ENCODE data around the gene PDCD1LG2.

The PDCD1LG2 gene

DNA sequence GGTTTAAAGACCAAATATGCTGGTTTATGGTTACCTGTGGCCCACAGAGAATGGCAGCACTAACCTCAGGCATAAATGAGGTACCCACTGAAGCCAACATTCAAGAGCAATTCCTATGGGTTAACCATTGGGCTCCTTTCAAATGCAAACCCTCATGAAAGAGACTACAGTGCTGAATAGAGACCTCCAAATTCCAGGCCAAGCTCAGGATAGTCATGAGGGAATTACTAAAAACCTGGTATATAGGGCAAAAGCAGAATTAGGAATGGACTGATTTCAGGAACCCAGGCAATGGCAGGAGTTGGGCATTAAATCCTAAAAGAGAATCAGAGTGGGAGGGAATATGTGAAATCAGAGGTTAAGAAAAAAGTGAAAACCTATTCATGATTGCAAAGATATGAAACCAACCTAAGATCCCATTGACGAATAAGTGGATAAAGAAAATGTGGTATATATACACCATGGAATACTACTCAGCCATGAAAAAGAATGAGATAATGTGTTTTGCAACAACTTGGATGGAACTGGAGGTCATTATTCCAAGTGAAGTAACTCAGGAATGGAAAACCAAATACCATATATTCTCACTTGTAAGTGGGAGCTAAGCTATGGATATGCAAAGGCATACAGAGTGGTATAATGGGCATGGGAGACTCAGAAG is 51.6 kb downstream of the PDCD1LG2 start:
- DNase-seq (ENCODE audit: low read depth) = no peak
- no peak overlapping the region for H3K4me3 ChIP-seq (ENCODE audit: low read length)
- TF ChIP-seq, protein P1, sequence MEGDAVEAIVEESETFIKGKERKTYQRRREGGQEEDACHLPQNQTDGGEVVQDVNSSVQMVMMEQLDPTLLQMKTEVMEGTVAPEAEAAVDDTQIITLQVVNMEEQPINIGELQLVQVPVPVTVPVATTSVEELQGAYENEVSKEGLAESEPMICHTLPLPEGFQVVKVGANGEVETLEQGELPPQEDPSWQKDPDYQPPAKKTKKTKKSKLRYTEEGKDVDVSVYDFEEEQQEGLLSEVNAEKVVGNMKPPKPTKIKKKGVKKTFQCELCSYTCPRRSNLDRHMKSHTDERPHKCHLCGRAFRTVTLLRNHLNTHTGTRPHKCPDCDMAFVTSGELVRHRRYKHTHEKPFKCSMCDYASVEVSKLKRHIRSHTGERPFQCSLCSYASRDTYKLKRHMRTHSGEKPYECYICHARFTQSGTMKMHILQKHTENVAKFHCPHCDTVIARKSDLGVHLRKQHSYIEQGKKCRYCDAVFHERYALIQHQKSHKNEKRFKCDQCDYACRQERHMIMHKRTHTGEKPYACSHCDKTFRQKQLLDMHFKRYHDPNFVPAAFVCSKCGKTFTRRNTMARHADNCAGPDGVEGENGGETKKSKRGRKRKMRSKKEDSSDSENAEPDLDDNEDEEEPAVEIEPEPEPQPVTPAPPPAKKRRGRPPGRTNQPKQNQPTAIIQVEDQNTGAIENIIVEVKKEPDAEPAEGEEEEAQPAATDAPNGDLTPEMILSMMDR (conservative IDR thresholded peaks at IDR 0.05; ENCODE audit: low read length) = no peak

DNA sequence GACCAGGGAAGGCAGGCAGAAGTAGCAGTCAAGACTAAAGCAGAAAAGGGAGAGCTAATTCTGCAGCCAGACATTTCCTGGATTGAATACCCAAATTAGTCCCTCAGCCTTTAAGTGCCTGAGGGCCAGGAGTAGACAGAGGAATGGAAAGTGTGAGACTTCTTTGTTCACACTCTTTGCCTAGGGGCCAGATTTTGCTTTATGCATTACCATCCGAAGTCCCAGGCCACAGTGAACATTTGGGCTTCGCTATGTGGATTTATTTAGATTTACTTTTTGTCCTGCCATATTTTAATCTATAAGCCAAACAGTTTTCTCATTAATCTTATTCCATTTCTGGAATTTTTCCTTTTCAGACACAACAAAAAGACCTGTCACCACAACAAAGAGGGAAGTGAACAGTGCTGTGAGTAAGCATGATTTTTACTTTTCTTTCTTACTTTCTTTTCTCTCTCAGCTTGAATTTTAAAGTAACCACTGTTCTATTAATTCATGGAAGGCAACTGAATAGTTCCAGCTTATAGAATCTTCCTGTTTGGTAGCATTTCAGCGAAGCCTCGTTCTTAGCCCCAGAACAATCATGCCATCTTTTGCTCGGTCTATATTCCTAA is 52.6 kb downstream of the PDCD1LG2 start:
- TF ChIP-seq, protein P1 (conservative IDR thresholded peaks at IDR 0.05; ENCODE audit: low read length) = no peak
- no peak overlapping the region for H3K4me3 ChIP-seq (ENCODE audit: low read length)
- DNase-seq (ENCODE audit: low read depth) = no peak

DNA sequence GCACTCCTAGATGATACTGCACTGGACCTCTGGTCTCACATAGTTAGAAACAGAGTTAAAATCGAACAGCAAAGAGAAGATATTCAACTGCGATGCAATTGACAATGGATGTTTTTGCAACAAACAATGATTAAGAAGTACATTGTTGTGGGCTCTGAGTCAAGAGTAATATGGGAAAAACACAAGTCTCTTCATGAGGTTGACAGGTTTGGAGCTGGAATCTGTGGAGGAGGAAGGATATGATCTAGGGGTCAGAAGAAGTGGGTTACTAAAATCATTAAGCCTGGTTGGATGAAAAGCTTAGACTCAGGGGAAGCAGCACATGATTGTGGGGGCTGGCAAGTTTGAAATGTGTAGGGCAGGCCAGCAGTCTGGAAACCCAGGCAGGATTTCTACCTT is 53.1 kb downstream of the PDCD1LG2 start:
- no peak for DNase-seq (ENCODE audit: low read depth)
- TF ChIP-seq, protein P1 (conservative IDR thresholded peaks at IDR 0.05; ENCODE audit: low read length) = no peak
- H3K4me3 ChIP-seq (ENCODE audit: low read length) = no peak overlapping the region

DNA sequence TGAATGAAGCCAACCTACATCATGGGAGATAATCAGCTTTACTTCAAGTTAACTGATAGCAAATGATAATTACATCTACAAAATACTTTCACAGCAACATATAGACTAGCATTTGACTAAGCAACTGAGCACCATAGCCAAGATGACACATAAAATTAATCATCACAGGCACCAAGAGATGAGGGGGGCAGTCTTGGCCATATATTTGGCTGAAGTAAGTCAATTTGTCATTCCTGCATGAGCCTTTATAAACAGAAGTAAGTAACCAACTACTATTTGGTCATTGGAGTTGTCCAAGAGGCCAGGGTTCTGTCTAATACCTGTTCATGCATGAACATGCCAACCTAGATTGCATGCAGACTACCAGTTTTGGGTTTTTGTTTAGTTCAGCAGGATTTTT is 53.6 kb downstream of the PDCD1LG2 start:
- H3K4me3 ChIP-seq (ENCODE audit: low read length) = no peak overlapping the region
- TF ChIP-seq, protein P1 (conservative IDR thresholded peaks at IDR 0.05; ENCODE audit: low read length) = no peak
- no peak for DNase-seq (ENCODE audit: low read depth)

DNA sequence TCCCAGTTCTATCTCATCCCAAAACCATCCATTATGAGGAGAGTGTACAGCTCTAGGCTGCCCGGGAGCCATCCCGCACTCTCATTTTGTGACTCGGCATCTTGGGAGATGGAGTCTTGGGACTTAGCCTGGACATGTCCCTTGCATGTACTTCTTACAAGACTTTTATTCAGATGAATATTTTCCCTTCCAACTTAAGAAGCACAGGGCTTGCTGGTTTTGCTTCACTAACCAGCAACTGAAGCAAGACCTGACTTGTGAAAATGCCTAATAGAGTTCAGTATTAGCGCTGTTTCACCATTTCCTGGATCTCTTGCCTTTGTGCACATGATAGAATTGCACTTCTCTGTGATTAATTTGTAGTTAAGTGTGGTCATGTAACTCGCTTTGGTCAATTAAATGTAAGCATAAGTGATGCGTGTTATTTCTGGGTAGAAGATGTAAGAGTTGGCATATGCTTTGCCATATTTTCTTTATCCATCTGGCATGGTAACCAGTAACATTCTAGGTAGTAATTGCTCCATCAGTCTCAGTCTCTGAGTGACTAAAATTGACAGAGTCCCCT is 55.8 kb downstream of the PDCD1LG2 start:
- H3K4me3 ChIP-seq (ENCODE audit: low read length) = no peak overlapping the region
- TF ChIP-seq, protein P1 (conservative IDR thresholded peaks at IDR 0.05; ENCODE audit: low read length) = no peak
- no peak for DNase-seq (ENCODE audit: low read depth)

DNA sequence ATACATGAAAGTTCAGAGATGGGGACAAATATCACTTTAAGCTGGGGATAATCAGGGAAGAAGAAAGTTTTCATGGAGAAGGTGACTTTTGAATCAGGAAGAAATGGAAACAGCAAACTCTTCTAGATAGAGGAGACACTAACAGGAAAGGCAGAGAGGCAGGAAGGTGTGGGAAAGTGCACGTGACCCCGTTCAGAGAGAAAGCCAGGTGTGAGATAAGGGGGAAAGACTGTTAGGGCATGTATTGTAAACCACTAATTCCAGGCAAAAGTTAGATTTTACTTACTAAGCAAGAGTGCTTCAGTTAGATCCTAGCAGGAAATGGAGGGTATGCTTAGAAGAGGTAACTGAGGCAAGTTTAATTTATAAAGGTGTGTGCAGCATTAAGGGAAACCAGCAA is 58.5 kb downstream of the PDCD1LG2 start:
- TF ChIP-seq, protein P1 (conservative IDR thresholded peaks at IDR 0.05; ENCODE audit: low read length) = no peak
- H3K4me3 ChIP-seq (ENCODE audit: low read length) = no peak overlapping the region

DNA sequence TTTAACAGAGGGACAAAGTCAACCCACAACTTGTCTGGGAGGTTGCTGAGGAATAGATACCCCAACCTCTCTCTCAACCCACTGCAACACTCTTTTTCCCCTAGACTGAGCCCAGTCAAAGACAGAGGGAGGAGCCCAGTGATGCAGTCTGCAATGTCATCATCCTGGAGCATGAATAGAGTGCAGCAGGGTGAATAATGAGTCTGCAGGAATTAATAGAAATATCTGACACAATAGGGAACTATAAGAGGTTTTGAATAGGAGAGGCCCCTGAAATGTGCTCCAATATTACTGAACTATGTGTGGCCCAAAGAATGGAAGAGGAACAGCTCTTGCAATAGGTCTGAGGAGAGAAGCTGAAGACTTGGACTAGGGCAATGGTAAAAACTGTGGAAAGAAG is 59.1 kb downstream of the PDCD1LG2 start:
- no peak for DNase-seq (ENCODE audit: low read depth)
- H3K4me3 ChIP-seq (ENCODE audit: low read length) = no peak overlapping the region
- TF ChIP-seq, protein P1 (conservative IDR thresholded peaks at IDR 0.05; ENCODE audit: low read length) = no peak

More for the DNA sequence above, 58.5 kb downstream of the PDCD1LG2 start:
- DNase-seq (ENCODE audit: low read depth) = no peak
